H7 (cell line): Measurements from ENCODE around the gene IFNE. TPM values are rescaled to one million over a fixed set of nuclear protein-coding genes. Genes with fewer than 3 reads are reported as not detected.
A peak's percentile ranks its signal among the peaks of the same experiment; 100 is the strongest.

ENCODE experiments used
- DNase-seq: peaks from one replicate; pipeline ENCODE4 v3.0.0; 2012
- H3K27me3 ChIP-seq: 2 replicates; pipeline ENCODE4 v1.6.0; 2011; ENCODE audit warnings: mild to moderate bottlenecking, low read length; ENCODE audit not compliant: control insufficient read depth, insufficient read depth
- H3K36me3 ChIP-seq: replicated peaks from 2 replicates; pipeline ENCODE4 v1.5.1; 2011; ENCODE audit warnings: low read length; ENCODE audit not compliant: control insufficient read depth, insufficient read depth
- H3K4me3 ChIP-seq: 2 replicates; pipeline ENCODE4 v1.5.1; 2011; ENCODE audit warnings: low read depth, mild to moderate bottlenecking, control low read depth, low read length, moderate library complexity; ENCODE audit not compliant: insufficient read depth
- total RNA-seq: library from RNA; depleted of rRNA; stranded (reverse); fragments of >200 nt; shearing (Covaris generic); gene quantifications from 2 replicates; pipeline ENCODE4 v1.2.3, GENCODE V29; 2014

IFNE gene
- total RNA-seq, 1 experiment from 2014 or later = not detected

GRCh38 chr9:21506626-21507482, 24.7 kb upstream of the IFNE start:
- Histone ChIP-seq H3K36me3 (no peaks in the 10 kb centered on the region), H3K27me3 (no peaks in the 10 kb centered on the region), H3K4me3 (no peak overlapping the region)
- no peak for DNase-seq

GRCh38 chr9:21505425-21506179, 23.5 kb upstream of the IFNE start:
- Histone ChIP-seq H3K4me3 (no peak overlapping the region), H3K36me3 (no peaks in the 10 kb centered on the region), H3K27me3 (no peaks in the 10 kb centered on the region)
- DNase-seq = no peak

GRCh38 chr9:21504894-21505293, 22.8 kb upstream of the IFNE start:
- no peak for DNase-seq

GRCh38 chr9:21504113-21504512, 22.0 kb upstream of the IFNE start:
- H3K4me3 ChIP-seq = no peak overlapping the region
- H3K27me3 ChIP-seq = no peaks in the 10 kb centered on the region
- no peaks in the 10 kb centered on the region for H3K36me3 ChIP-seq
- no peak for DNase-seq

More at GRCh38 chr9:21504894-21505293, 22.8 kb upstream of the IFNE start:
- Histone ChIP-seq H3K4me3 (no peak overlapping the region), H3K27me3 (no peaks in the 10 kb centered on the region), H3K36me3 (no peaks in the 10 kb centered on the region)

- H3K4me3 ChIP-seq = no peak overlapping the region
- DNase-seq = no peak
- H3K36me3 ChIP-seq = no peaks in the 10 kb centered on the region
- H3K27me3 ChIP-seq = no peaks in the 10 kb centered on the region
These were observed 20.5 kb upstream of the IFNE start for GRCh38 chr9:21502586-21502985.

- no peak for DNase-seq
These were observed 17.8 kb upstream of the IFNE start for GRCh38 chr9:21499912-21500311.

GRCh38 chr9:21491756-21492155, 9.6 kb upstream of the IFNE start:
- no peak for DNase-seq
- no peaks in the 10 kb centered on the region for H3K36me3 ChIP-seq
- no peak overlapping the region for H3K4me3 ChIP-seq
- H3K27me3 ChIP-seq = no peaks in the 10 kb centered on the region

More at GRCh38 chr9:21499912-21500311, 17.8 kb upstream of the IFNE start:
- Histone ChIP-seq H3K4me3 (no peak overlapping the region), H3K36me3 (no peaks in the 10 kb centered on the region), H3K27me3 (no peaks in the 10 kb centered on the region)

- Histone ChIP-seq H3K27me3 (no peaks in the 10 kb centered on the region), H3K4me3 (no peak overlapping the region), H3K36me3 (no peaks in the 10 kb centered on the region)
- no peak for DNase-seq
These were observed 550 bp downstream of the IFNE start for GRCh38 chr9:21481470-21482056.

GRCh38 chr9:21479152-21479702, 2.9 kb downstream of the IFNE start:
- no peak for DNase-seq
- Histone ChIP-seq H3K27me3 (no peaks in the 10 kb centered on the region), H3K36me3 (no peaks in the 10 kb centered on the region), H3K4me3 (no peak overlapping the region)

- Histone ChIP-seq H3K27me3 (no peaks in the 10 kb centered on the region), H3K4me3 (no peak overlapping the region)
- DNase-seq = no peak
These were observed 4.6 kb downstream of the IFNE start for GRCh38 chr9:21477466-21477865.

GRCh38 chr9:21473236-21473635, 8.9 kb downstream of the IFNE start:
- Histone ChIP-seq H3K36me3 (no peaks in the 10 kb centered on the region), H3K4me3 (no peak overlapping the region), H3K27me3 (no peaks in the 10 kb centered on the region)
- no peak for DNase-seq

More at GRCh38 chr9:21477466-21477865, 4.6 kb downstream of the IFNE start:
- no peaks in the 10 kb centered on the region for H3K36me3 ChIP-seq

GRCh38 chr9:21470126-21470525, 12.0 kb downstream of the IFNE start:
- no peaks in the 10 kb centered on the region for H3K27me3 ChIP-seq
- H3K4me3 ChIP-seq = no peak overlapping the region
- DNase-seq = no peak
- H3K36me3 ChIP-seq = no peaks in the 10 kb centered on the region

GRCh38 chr9:21465859-21466518, 16.1 kb downstream of the IFNE start:
- Histone ChIP-seq H3K36me3 (no peaks in the 10 kb centered on the region), H3K27me3 (no peaks in the 10 kb centered on the region), H3K4me3 (no peak overlapping the region)
- DNase-seq = peak; percentile 22

GRCh38 chr9:21465138-21465537, 17.0 kb downstream of the IFNE start:
- no peak for DNase-seq
- Histone ChIP-seq H3K4me3 (no peak overlapping the region), H3K27me3 (no peaks in the 10 kb centered on the region), H3K36me3 (no peaks in the 10 kb centered on the region)
